SH-SY5Y (cell line): Measurements from ENCODE around the gene SLC66A1.
A peak's percentile ranks its signal among the peaks of the same experiment; 100 is the strongest.

ENCODE experiments used
- GATA2 ChIP-seq: IDR thresholded peaks from 2 replicates; pipeline ENCODE4 v1.6.1; 2011; ENCODE audit warnings: mild to moderate bottlenecking, low read depth, low read length
- GATA3 ChIP-seq: IDR thresholded peaks from 2 replicates; pipeline ENCODE4 v1.6.1; 2011; ENCODE audit warnings: low read depth, mild to moderate bottlenecking, low read length, moderate library complexity

The SLC66A1 gene

GRCh38 chr1:19331262-19331878, 19.2 kb downstream of the SLC66A1 start:
- TF ChIP-seq GATA2 (no peak), GATA3 (no peak)

DNA sequence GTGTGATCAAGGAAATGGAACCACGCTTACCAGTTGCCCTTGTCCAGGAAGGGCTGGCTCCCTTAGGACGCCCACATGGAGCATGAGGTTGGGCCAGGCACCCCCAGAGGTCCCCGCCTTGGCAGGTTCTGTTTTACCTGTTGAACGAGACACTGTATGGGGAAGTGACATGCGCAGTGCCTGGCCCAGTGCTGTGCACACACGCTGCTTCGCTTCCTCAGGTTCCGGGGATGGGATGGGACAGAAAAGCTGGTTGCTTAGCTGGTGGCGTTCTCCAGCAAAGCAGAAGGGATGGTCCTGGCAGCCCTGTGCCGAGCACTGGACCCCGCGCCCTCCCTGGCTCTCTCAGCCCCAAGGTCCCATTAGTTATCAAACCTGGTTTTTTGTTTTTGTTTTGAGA, 20.7 kb downstream of the SLC66A1 start:
- TF ChIP-seq GATA2, result no peak
- TF ChIP-seq GATA3, result no peak

DNA sequence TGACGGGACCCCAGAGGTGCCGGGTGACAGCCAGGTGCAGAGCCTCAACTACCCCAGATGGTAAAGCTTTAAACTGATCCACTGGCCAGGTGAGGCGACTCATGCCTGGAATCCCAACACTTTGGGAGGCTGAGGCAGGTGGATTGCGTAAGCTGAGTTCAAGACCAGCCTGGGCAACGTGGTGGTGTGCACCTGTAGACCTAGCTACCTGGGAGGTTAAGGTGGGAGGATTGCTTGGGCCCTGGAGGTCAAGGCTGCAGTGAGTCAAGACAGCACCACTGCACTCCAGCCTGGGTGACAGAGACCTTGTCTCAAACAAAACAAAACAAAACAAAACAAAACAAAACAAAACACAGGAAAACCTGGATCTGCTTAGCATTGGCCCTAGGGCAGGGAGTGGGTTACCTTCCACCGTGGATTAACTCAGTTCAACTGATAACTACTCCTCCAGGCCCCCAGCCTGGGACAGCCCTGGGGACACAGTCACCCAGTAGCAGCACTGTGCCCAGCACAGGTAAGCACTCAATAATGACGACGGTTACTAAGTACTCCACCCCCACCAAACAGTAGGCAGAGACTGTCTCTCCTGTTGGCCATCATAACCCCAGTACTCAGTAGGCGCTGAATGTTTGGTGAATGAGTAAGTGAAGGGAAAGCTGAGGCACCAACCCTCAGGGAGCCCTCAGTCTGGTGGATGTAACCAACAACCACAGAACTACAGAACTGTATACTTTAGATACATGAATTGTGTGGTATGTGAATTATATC, 21.6 kb downstream of the SLC66A1 start:
- no peak for TF ChIP-seq GATA3
- TF ChIP-seq GATA2, result no peak

- no peak for TF ChIP-seq GATA3
- no peak for TF ChIP-seq GATA2
Measured at GRCh38 chr1:19336543-19336942, 24.4 kb downstream of the SLC66A1 start.

GRCh38 chr1:19337289-19337688, 25.2 kb downstream of the SLC66A1 start:
- no peak for TF ChIP-seq GATA2
- no peak for TF ChIP-seq GATA3

- TF ChIP-seq GATA3 (no peak), GATA2 (peak; percentile 52)
Measured at GRCh38 chr1:19338323-19338762, 26.2 kb downstream of the SLC66A1 start.

DNA sequence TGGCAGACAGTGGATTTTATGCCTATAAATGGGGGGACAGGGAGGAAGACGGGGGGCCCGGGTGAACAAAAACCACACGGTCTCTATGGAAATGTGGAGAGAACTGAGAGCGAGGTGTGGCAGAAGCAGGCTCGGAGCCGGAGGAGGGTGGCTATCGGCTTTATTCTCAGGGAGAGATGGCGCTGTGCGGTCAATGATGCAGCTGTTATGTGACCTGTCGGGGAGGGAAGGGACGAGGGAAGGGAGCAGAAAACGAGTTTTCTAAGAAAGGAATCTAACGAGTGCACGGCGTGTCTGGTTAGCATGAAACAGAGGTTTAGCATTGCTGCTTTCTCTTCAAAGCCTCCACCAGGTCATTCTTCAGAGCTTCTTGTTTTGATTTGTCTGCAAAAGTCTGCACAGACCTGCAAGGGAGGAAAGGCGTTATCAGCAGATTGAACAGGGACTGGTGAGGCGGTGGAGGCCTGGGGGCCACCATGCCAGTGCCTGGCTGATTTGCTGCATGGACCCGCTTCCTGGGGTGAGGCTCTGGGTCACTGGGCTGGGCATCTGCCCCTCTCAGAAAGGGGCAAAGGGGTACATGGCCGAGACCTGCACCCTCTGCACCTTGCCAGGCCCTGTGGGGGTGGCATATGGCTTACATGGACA, 27.2 kb downstream of the SLC66A1 start:
- peak; percentile 57 for TF ChIP-seq GATA2
- TF ChIP-seq GATA3, result no peak

DNA sequence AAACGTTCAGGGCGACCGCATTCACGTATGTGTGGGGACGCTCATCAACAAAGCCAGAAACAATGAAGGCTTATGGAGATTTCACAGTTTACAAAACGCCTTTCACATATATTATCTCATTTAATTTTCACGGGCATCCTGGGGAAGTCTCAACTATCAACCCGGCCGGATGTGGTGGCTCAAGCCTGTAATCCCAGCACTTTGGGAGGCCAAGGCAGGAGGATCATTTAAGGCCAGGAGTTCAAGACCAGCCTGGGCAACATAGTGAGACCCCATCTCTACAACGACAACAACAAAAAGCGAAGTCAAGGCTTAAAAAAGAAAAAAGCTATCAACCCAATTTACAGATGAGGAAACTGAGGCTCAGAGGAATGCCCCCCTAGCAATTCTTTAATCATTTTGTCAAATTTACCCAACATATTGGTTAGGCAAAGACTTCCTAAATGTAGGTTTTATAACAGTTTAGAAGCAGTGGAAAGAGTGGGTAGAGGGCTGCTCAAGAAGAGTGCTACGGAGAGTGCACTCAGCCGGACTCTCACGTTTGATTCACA, 28.3 kb downstream of the SLC66A1 start:
- TF ChIP-seq GATA2 (no peak), GATA3 (no peak)

- TF ChIP-seq GATA2 (no peak), GATA3 (no peak)
Measured at GRCh38 chr1:19341201-19342061, 29.3 kb downstream of the SLC66A1 start.

DNA sequence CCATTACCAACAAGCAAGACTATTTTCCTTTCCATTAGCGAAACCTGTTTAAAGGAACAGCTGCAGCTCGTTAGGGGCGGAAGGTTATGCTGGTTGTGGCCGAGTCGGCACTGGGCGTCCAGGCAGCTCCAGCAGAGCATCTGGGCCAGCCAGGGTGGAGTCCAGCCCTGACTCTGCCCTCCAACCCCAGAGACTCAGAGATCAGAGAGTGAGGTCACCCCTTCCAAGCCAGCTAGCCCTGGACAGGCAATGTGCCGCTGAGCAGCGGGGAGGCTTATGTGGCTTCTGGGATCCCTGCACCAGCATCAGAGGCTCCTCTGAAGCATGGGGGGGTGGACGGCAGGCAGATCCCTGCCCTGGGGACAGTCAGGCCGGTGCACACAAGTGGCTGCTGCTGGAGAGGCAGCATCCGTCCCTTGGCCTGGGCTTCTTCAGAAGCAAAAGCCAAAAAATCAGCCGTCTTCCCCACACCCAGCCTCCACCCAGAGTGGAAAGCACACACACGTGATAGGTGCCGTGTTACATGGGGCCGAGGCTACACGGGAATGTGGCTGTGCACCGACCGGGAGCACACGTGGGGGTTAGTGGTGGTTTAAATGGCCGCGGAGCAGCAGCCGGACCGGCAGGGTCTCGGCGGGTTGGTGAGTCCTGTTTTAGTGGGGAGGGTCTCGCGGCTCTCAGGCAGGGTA, 30.1 kb downstream of the SLC66A1 start:
- TF ChIP-seq GATA2, result no peak
- TF ChIP-seq GATA3, result no peak

GRCh38 chr1:19342894-19343616, 30.9 kb downstream of the SLC66A1 start:
- TF ChIP-seq GATA3, result no peak
- no peak for TF ChIP-seq GATA2

DNA sequence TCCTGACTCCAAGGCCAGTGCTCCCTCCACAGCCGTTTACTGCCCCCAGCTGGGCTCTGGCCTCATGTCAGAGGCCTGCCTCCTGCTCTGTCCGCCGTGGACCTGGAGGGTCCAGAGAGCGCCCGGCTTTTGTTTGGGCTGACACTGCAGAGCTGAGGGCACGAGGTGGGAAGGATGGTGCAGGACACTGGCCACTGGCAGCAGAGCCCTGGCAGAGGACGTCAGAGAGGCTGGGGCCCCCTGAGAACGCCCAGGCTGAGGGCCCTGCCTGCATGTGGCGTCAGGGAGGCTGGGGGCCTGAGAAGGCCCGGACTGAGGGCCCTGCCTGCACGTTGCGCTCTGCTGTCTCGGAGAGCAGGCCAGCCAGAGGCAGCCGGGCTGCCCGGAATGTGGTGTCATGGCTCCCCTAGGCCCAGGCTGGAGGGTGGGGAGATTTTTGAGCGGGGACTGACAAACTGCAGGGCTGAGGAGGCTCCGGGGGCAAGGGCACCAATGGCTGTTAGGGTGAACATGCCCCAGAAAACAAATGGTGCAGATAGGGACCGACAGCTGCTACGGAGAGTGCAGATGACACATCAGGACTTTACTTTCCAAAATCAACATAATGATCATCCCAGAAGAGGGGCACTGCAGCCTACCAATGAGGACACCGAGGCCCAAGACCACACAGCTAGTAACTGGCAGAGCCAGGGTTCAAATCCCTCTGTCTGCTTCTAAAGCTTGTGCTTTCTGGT, 31.7 kb downstream of the SLC66A1 start:
- TF ChIP-seq GATA3, result no peak
- no peak for TF ChIP-seq GATA2
